Muscle layer of colon (tissue), 2 donors: ENCODE results near the gene KRT79.

ENCODE experiments used
- H3K27ac ChIP-seq: one replicate; pipeline ENCODE4 v1.7.0; 2013; ENCODE audit warnings: low read depth, mild to moderate bottlenecking, low read length, moderate library complexity
- H3K27me3 ChIP-seq, 2 donors: one replicate each; pipeline ENCODE4 v1.7.0; 2013; ENCODE audit warnings: low read length in 2 of 2, mild to moderate bottlenecking in 2 of 2; ENCODE audit not compliant: insufficient read depth in 2 of 2, control insufficient read depth in 1 of 2
- H3K36me3 ChIP-seq: one replicate; pipeline ENCODE4 v1.7.0; 2013; ENCODE audit warnings: mild to moderate bottlenecking, low read length; ENCODE audit not compliant: insufficient read depth
- H3K4me1 ChIP-seq: one replicate; pipeline ENCODE4 v1.7.0; 2013; ENCODE audit warnings: mild to moderate bottlenecking, low read length; ENCODE audit not compliant: insufficient read depth
- H3K4me3 ChIP-seq, 2 donors: one replicate each; pipeline ENCODE4 v1.7.0; 2013; ENCODE audit warnings: low read length in 2 of 2, low read depth in 1 of 2, mild to moderate bottlenecking in 1 of 2, moderate library complexity in 1 of 2
- H3K9ac ChIP-seq: one replicate; pipeline ENCODE4 v1.7.0; 2013; ENCODE audit warnings: low read length
- H3K9me3 ChIP-seq: one replicate; pipeline ENCODE4 v1.7.0; 2013; ENCODE audit warnings: mild to moderate bottlenecking, low read length
- donor health status: abdominal sarcoma.
- donor health status: Adenocarcinoma of cecum.

Gene KRT79

DNA sequence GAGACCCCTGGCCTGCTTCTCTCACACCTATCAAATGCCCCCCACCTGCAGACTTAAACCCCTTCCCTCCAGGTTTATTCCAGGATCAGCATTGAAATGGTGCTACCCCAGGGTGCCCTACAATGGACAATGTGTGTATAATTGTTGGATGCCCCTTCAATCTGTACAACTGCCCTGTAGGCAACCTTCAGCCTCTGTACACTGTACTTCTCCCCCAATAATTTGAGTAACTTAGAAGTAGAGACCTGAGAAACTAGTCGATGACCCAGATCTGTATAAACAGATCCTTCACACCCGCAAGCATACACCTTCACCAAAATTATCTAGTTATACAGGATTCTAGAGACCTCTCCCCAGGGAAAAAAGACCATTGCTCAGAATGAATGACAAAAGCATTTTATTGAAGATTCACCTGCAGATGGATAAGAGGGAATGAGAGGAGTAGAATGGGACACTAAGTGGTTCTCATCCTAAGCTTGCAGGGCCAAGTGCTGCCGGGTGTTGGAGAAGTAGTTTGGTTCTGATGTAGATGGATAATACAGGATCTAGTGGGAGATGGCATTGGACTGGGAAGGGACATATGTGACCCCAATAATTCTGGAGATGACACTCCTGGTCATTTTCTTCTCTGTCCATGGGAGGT is 27.8 kb downstream of the KRT79 start:
- no peaks in the 10 kb centered on the region for H3K36me3 ChIP-seq

DNA sequence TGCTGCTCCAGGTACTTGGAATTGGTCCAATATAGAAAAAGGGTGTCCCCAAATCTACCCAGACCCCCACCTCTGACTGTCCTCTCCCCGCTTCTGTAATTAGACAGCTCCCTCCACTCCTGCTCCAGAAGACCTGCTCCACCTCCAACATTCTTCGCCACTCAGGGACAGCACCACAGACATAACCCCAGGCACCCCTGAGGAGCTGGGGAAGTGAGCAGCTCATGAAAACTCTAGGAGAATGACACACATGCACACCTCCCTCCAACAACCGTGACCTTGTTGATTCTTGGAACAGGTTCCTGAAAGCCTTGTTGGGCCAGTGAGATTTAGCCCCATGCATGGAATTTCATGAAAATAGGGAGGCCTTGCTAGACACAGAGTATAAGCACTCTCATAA is 28.4 kb downstream of the KRT79 start:
- no peaks in the 10 kb centered on the region for H3K4me1 ChIP-seq
- no peaks in the 10 kb centered on the region for H3K9me3 ChIP-seq
- no peaks in the 10 kb centered on the region for H3K27me3 ChIP-seq
- no peaks in the 10 kb centered on the region for H3K36me3 ChIP-seq
- H3K9ac ChIP-seq = no peak overlapping the region
- no peak overlapping the region for H3K27ac ChIP-seq
- H3K4me3 ChIP-seq = no peak overlapping the region

More for the DNA sequence above, 27.8 kb downstream of the KRT79 start:
- no peak overlapping the region for H3K4me3 ChIP-seq
- H3K27ac ChIP-seq = no peak overlapping the region
- H3K27me3 ChIP-seq = no peaks in the 10 kb centered on the region
- no peaks in the 10 kb centered on the region for H3K9me3 ChIP-seq
- no peak overlapping the region for H3K9ac ChIP-seq
- H3K4me1 ChIP-seq = no peaks in the 10 kb centered on the region

DNA sequence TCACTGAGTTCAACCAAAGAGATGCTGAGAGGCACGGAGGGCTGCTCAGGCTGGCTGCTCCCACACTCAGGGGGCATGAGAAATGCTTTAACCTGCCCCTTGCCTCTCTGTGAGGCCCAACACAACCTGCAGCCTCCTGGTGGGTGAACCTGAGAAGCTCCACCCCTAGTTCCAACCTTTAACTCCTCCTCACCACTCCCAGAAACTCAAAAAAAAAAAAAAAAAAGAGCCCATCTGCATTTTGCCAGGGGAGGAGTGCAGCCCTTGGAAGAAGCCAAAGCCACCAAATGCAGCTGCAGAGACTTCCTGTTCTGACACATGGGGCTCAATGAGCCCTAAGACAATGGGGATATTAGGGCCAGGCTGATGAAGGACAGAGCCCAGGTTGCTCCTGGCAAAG is 29.1 kb downstream of the KRT79 start:
- Histone ChIP-seq H3K27me3 (no peaks in the 10 kb centered on the region), H3K27ac (no peak overlapping the region), H3K4me3 (no peak overlapping the region), H3K36me3 (no peaks in the 10 kb centered on the region), H3K9ac (no peak overlapping the region), H3K9me3 (no peaks in the 10 kb centered on the region), H3K4me1 (no peaks in the 10 kb centered on the region)

DNA sequence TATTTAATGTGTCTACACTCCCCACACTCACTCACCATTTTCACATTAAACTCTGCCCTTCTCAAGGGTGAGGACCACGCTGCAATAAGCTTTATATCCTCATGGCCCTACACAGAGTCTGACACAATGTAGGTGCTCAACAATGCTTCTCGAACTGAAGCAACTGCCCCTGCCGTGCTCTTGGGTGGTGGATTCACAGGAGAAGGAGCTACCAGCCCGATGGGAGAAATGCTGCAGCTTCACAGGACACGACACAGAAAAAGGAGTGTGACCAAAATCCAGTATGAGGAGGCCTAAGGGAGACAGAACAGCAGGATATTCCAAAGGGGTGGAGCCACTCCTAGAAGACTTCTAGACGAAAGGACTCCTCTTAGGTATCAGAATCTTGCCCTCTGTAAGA is 31.7 kb downstream of the KRT79 start:
- Histone ChIP-seq H3K9me3 (no peaks in the 10 kb centered on the region), H3K36me3 (no peaks in the 10 kb centered on the region), H3K4me1 (no peaks in the 10 kb centered on the region), H3K27ac (no peak overlapping the region), H3K27me3 (no peaks in the 10 kb centered on the region), H3K4me3 (no peak overlapping the region), H3K9ac (no peak overlapping the region)

DNA sequence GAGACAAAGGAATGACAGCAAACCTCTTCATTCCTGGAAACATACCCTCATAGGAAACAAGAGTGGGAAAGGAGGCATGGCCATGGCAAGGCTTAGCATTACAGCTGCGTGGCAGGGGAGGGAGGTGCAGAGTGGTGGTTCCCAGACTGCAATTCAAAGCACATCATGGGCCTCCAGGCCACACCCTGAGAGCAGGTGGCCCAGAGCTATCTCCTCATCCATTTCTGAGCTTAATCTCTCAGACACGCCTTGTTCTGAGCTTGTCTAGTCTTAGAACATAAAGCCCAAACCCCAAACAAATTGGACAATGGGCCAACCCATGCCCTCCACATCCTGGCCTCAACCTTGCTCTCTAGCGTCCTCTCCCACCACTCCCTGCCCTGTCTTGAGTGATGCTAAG is 32.3 kb downstream of the KRT79 start:
- no peak overlapping the region for H3K9ac ChIP-seq
- H3K9me3 ChIP-seq = no peaks in the 10 kb centered on the region
- no peaks in the 10 kb centered on the region for H3K4me1 ChIP-seq
- H3K27ac ChIP-seq = no peak overlapping the region
- H3K27me3 ChIP-seq = no peaks in the 10 kb centered on the region
- H3K36me3 ChIP-seq = no peaks in the 10 kb centered on the region
- no peak overlapping the region for H3K4me3 ChIP-seq

DNA sequence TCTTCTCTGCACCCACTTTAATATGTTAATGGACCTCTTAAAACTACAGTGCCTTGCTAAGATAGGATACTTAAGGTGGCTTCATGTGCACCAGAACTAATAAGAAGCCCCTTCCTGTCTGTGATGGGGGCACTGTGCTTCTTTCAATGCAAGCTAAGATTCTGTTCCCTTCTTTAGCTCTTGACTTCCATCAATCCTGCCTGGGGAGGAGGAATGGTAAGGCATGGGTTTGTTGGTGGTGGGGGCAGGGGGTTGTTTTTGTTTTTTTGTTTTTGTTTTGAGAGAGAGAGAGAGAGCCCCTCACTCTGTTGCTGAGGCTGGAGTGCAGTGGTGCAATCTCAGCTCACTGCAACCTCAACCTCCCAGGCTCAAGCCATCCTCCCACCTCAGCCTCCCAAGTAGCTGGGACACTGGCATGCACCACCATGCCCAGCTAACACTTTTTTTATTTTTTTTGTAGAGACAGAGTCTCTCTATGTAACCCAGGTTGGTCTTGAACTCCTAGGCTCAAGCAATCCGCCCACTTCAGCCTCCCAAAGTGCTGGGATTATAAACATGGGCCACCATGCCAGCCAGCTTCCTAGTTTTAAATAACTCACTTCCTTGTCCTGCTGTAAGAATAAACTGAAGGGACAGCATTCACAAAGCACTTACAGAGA is 33.7 kb downstream of the KRT79 start:
- no peak overlapping the region for H3K27ac ChIP-seq
- H3K36me3 ChIP-seq = no peaks in the 10 kb centered on the region
- no peaks in the 10 kb centered on the region for H3K9me3 ChIP-seq
- no peaks in the 10 kb centered on the region for H3K27me3 ChIP-seq
- no peaks in the 10 kb centered on the region for H3K4me1 ChIP-seq
- no peak overlapping the region for H3K4me3 ChIP-seq
- no peak overlapping the region for H3K9ac ChIP-seq

DNA sequence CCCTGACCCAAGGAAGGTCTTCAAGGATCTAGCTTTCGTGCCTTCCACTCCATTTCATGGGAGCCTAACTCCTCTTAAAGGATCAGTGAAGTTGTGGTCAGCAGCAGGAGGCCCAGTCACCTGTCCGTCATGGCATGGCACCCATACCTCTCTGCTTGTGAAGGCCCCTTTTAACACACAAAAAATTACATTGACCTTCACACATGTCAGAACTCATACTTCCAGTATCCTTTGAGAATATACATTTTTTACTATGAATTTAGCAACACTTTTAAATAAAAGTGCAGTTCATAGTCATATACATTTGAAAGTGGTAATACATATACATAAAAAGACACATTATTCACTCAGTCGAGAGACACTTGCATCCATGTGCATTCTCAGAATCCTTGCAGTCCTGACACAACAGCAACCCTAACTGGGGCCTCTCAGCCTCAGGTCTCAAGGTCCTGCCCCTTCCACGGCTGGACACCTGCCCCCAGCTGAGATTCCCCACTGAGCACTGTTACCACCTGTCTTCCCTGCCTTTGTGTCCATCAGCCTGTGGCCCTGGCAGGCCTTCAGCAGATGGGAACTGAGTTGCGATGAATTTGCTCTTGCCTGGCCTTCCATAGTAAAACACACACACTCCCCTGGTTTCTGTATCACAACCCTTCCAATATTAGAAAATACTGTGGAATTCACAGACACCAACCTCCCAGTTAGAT is 34.5 kb downstream of the KRT79 start:
- no peaks in the 10 kb centered on the region for H3K36me3 ChIP-seq
- no peak overlapping the region for H3K27ac ChIP-seq
- H3K27me3 ChIP-seq = no peaks in the 10 kb centered on the region
- no peak overlapping the region for H3K4me3 ChIP-seq
- no peaks in the 10 kb centered on the region for H3K4me1 ChIP-seq
- H3K9me3 ChIP-seq = no peaks in the 10 kb centered on the region
- H3K9ac ChIP-seq = no peak overlapping the region

DNA sequence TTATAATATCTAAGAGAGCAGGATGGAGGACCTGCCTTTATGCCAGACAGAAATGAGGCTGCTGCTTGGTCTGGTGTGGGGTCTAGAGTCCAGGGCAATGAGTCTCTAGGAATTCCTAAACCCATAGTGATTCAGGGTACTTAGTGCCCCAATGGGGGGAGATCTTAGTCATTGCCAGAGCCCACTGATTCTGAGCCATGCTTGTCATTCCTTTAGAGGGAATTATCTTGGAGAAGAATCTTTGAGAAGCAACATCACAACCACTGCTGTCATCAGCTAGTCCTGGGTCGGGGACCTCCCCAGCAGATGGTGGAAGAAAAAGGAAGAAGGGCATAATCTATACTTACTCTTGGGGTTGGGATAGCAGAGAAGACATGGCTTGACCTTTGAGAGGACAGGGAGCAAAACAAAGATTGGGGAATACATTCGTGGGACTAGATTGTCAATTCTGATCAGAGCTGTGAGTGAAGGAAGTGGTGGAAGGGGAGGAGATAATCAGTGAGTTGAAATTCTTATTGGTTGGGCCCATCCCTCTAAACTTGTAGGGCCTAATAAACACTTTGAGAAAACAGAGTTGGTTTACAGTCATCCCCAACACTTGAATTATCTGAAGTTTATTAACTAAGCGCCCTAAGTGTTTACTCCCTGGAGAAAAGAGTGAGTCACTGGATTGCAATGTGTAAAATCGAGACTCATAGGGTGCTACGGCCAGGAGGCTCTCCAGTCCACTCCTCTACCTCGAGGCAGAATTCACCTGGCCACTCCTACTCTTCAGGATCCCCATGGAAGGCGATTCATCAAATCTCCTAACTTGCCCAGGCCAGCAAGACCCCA is 35.2 kb downstream of the KRT79 start:
- H3K27ac ChIP-seq = no peak overlapping the region
- no peaks in the 10 kb centered on the region for H3K36me3 ChIP-seq
- H3K9me3 ChIP-seq = no peaks in the 10 kb centered on the region
- H3K9ac ChIP-seq = no peak overlapping the region
- no peak overlapping the region for H3K4me3 ChIP-seq
- H3K27me3 ChIP-seq = no peaks in the 10 kb centered on the region
- H3K4me1 ChIP-seq = no peaks in the 10 kb centered on the region

DNA sequence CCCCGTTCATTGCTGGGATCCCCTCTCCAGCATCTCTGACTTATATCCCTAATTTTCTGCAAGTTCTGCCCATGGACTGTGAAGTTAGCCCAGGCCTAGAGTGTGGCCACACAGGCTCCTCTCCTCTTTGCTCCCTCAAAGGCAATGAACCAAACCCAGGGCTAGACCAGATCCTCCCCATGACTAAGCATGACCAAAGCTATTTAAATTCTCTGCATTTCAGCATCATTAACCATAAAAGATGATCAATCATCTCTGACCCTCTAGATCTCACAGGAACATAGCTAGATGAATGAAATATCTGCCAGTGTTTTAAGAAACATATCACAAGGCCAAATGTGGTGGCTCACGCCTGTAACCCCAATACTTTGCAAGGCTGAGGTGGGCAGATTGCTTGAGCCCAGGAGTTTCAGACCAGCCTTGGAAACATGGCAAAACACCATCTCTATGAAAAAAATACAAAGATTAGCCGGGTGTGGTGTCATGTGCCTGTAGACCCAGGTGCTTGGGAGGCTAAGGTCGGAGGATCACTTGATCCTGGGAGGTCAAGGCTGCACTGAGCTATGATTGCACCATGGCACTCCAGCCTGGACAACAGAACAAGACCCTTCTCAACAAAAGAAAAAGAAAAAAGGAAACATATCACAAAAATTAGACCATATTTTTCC is 36.0 kb downstream of the KRT79 start:
- H3K9ac ChIP-seq = no peak overlapping the region
- H3K4me1 ChIP-seq = no peaks in the 10 kb centered on the region
- H3K36me3 ChIP-seq = no peaks in the 10 kb centered on the region

DNA sequence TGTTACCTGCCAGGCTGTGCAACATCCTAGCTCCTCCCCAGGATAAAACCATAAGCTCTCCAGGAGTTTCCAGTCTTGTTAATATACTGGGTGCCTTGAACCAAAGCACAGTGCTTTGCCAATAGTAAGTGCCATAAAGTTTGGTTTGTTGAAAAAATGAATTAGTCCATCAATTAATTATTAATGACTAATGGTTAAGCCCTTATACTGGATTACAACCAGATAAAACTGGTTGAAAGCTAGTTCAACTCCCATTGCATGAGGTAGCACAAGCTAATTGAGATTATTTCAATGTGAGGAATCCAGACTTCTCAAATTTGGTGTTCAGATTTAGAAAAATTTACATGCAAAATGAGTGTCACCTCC is 36.6 kb downstream of the KRT79 start:
- H3K9me3 ChIP-seq = no peaks in the 10 kb centered on the region
- H3K4me1 ChIP-seq = no peaks in the 10 kb centered on the region
- no peak overlapping the region for H3K27ac ChIP-seq
- no peak overlapping the region for H3K4me3 ChIP-seq
- H3K9ac ChIP-seq = no peak overlapping the region
- H3K36me3 ChIP-seq = no peaks in the 10 kb centered on the region
- H3K27me3 ChIP-seq = no peaks in the 10 kb centered on the region

More for the DNA sequence above, 36.0 kb downstream of the KRT79 start:
- Histone ChIP-seq H3K27me3 (no peaks in the 10 kb centered on the region), H3K4me3 (no peak overlapping the region), H3K9me3 (no peaks in the 10 kb centered on the region), H3K27ac (no peak overlapping the region)
